Astrocyte of the hippocampus (primary cell): Measurements from ENCODE around the gene RARB.

Experiments used
- DNase-seq: peaks from one replicate; pipeline ENCODE4 v3.0.0; 2011; ENCODE audit warnings: low read depth, low spot score

Gene RARB

GRCh38 chr3:25421747-25422146 lies 6.3 kb upstream of the RARB start:
- DNase-seq = no peak

DNA sequence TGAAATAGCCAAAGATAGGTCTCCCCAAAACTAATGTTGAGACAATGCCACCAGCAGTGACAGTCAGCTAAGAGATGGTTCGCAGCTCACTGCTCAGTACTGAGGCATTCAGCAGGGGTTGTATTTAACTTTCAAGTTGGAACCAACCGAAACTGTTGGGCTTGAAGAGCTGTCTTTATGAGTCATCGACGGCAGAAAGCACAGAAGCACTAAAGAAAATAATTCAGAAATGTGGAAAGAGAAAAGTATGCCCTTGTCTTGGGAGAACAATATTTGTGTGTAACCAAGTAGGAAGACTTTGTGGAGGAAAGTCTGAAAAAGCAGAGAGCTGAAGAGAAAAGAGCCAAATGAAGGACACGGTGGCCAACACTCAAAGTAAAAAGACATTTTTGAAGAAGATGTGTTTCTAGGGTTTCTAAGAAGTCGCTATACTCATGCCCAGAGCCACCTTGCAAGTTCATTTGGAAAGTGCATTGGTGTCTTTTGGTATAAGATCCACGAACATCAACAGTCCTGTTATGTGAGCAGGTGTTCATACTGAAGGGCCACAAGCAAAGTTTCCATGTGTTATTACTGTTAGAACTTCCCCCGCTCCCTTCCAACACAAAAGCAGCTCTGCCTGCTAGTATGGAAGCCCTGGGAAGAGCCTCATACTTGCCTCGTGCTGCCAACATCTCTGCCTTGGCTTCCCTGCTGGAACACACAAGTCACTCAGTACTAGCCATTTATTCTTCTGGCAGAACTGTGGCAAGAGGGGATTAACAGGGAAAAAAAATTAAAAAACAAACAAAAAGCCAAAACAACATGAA lies 4.1 kb upstream of the RARB start:
- peak; percentile 81 for DNase-seq

DNA sequence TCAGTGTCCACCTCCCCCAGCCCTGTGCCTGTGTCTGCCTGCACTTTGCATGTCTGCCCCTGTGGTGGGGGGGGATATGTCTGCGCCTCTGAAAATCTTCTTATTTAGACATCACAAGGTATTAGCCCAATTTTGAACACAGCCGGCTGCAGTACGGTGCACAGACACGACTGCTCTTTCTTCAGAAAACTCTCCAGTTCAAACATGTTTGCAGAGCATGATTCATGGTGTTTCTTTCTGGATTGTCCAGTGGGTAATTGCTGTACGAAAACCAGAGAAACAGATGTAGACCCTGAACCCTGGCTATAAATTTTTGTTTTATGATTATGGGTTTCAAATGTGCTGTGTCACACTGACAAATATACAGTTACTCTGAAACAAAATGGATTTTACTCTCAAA lies 3.4 kb upstream of the RARB start:
- peak; percentile 33 for DNase-seq

- DNase-seq = peak; percentile 87
These were observed 1.7 kb upstream of the RARB start for GRCh38 chr3:25426408-25426807.

DNA sequence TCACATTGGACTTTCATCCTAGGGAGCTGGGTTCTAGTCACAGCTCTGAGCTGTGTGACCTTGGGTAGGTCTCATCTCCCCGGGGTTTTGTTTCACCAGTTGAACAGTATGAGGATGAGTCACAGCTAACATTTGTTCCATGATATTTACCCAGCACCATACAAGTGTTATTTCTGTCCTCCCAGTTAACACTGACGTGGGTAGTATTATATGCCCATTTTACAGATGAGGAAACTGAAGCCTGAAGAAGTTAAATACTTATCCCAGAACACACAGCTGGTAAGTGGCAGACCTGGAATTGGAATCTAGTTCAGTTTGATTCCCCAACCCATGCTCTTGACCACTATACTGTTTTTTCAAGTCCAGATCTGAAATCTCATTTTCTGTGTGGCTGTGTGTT lies 908 bp upstream of the RARB start:
- peak; percentile 63 for DNase-seq

GRCh38 chr3:25427563-25427941 lies 511 bp upstream of the RARB start:
- DNase-seq = no peak

GRCh38 chr3:25428789-25429335 lies 799 bp downstream of the RARB start:
- DNase-seq = peak; percentile 76

GRCh38 chr3:25429361-25430286 lies 1.6 kb downstream of the RARB start:
- peak; percentile 54 for DNase-seq

GRCh38 chr3:25430287-25430934 lies 2.3 kb downstream of the RARB start:
- DNase-seq = peak; percentile 61

DNA sequence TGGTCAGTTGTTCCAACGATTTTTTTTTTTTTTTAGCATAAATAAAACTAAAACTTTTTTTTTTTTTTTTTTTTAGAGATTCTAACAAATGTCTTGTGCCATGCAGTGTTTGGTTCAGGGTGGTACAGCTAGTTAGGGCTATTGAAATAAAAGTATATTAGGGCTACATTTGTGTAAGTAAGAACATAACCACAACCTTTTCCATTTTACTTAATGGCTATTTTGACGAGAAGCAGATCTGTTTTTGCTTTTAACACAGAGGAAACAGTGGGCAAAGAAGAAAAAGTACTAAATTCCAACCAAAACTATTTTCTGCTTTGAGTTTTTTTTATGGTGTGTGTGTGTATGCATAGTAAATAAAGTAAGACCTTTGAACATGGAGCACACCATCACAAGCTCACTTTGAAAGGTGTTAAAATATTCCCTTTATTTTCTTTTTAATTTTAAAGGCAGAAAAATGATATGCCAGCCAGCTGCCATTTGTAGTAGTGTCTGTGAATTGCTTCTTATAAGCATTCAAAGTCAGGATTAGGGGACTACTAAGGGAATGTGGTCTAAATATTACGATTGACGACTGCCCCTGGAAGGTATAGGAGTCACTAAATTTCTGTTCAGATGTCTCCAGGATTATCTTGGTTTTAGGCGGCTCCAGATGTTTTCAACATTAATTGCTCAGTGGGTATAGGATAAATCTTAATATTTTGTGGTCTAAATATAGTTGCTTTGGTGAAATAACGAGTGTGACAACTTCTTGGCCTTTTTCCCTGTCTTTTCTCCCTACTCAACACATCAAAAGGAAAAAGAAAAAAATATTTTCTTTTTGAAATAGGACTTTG lies 3.1 kb downstream of the RARB start:
- peak; percentile 27 for DNase-seq

- DNase-seq = no peak
These were observed 4.2 kb downstream of the RARB start for GRCh38 chr3:25432176-25432720.

- no peak for DNase-seq
These were observed 5.0 kb downstream of the RARB start for GRCh38 chr3:25433106-25433505.

- DNase-seq = peak; percentile 33
These were observed 5.8 kb downstream of the RARB start for GRCh38 chr3:25433868-25434267.

DNA sequence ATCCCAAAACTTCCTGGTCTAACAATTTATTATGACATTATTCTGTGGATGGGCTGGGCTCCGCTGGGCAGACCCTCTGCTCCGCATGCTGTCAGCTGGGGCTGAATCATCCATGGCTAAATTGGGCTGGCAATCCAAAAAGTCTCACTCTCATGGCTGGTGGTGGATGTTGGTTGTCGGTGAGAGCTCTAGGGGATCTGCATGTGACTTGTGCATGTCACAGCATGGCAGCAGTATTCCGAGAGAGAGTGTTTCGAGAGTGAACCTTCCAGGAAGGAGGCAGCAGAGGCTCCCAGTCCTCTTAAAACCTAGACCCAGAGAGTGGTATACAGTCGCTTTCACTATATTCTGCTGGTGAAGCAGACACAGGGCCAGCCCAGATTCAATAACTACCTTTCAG lies 9.9 kb downstream of the RARB start:
- no peak for DNase-seq

DNA sequence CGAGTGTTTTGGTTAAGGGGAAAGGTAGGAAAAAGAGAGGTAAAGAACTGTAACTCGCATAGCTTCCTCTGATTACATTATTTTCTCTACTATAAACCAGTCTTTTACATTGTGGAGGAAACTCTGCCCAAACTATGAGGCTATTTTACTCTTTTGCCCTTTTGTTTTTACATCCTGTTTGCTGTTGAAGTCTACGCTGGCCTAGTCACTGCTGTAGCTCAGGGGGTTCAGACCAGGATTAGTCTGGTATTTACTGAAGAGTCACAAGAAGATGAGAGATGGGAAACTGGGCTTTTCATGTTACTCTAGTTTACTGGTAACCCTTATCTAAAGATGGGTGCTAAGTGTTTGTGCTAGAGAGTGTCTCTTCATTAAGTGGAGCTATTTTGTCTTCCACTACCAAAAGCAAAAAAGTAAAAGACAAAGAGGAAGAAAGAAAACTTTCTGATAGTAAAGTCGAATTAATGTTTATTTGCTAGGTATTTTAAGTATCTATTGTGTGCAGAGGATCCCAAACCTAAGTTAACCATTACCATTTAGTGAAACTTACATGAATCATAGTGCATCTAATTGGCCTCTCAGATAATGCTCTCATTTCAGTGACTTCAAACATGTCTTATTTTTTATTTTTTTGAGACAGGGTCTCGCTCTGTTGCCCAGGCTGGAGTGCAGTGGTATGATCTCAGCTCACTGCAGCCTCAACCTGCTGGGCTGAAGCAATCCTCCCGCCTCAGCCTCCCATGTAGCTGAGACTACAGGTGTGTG lies 10.9 kb downstream of the RARB start:
- peak; percentile 37 for DNase-seq

DNA sequence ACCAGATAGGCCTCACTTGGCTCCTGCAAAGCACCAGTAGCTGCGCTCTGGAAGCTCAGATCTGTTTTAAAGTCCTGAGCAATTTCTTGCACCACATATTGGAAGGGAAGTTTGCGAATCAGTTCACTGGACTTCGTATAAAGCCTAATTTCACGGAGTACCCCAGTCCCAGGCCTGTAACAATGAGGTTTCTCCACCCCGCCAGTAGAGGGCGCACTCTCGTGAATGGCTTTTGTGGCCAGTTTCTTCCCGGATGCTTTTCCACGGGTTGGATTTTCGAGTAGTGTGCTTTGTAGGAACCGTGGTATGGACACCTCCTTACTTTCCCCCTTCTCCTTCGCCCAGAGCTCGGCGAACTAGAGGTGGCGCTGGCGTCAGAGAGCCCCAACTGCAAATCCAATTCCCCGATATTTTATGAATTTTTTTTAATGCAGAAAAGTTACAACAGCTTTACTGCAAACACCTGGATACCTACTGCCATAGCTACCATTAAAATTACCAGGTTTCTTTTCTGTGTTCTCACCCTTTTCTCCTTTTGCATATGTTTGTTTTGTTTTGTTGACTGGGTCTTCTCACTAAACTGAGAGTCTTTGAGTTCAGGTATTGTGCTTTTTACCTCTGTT lies 13.3 kb downstream of the RARB start:
- no peak for DNase-seq

- no peak for DNase-seq
These were observed 14.4 kb downstream of the RARB start for GRCh38 chr3:25442486-25442885.

- DNase-seq = no peak
These were observed 16.2 kb downstream of the RARB start for GRCh38 chr3:25444273-25444672.

- DNase-seq = no peak
These were observed 17.7 kb downstream of the RARB start for GRCh38 chr3:25445731-25446130.

GRCh38 chr3:25447285-25447684 lies 19.2 kb downstream of the RARB start:
- DNase-seq = no peak
